Smooth muscle cell (in vitro differentiated cells): ENCODE data around the gene FOXRED2. TPM values are rescaled to one million over a fixed set of nuclear protein-coding genes. Genes with fewer than 3 reads are reported as not detected.

Source experiments
- DNase-seq: peaks from one replicate; lab custom pipeline; 2025; ENCODE audit not compliant: unreplicated experiment; lab: John Stamatoyannopoulos, UW
- H2AFZ ChIP-seq: fragments of 200-600 bp; sonication (generic); 2 replicates; pipeline ENCODE4 v1.6.0; 2016; ENCODE audit warnings: antibody characterized with exemption, low read depth, mild to moderate bottlenecking
- H3F3A ChIP-seq: fragments of 200-600 bp; sonication (generic); 2 replicates; pipeline ENCODE4 v1.6.0; 2017; ENCODE audit warnings: antibody characterized with exemption, low read depth
- H3K27ac ChIP-seq: fragments of 200-600 bp; sonication (generic); 2 replicates; pipeline ENCODE4 v1.5.1; 2016; ENCODE audit warnings: low read depth, mild to moderate bottlenecking
- H3K27me3 ChIP-seq: fragments of 200-600 bp; sonication (generic); 2 replicates; pipeline ENCODE4 v1.6.1; 2016; ENCODE audit warnings: low read depth, mild to moderate bottlenecking
- H3K36me3 ChIP-seq: fragments of 200-600 bp; sonication (generic); 2 replicates; pipeline ENCODE4 v1.5.1; 2016; ENCODE audit warnings: low read depth
- H3K4me1 ChIP-seq: fragments of 200-600 bp; sonication (generic); 2 replicates; pipeline ENCODE4 v1.5.1; 2016; ENCODE audit warnings: low read depth
- H3K4me2 ChIP-seq: fragments of 200-600 bp; sonication (generic); 2 replicates; pipeline ENCODE4 v1.6.0; 2016; ENCODE audit warnings: mild to moderate bottlenecking
- H3K4me3 ChIP-seq: fragments of 200-600 bp; sonication (generic); 2 replicates; pipeline ENCODE4 v1.5.1; 2016; ENCODE audit warnings: mild to moderate bottlenecking
- H3K79me2 ChIP-seq: fragments of 200-600 bp; sonication (generic); 2 replicates; pipeline ENCODE4 v1.6.0; 2016; ENCODE audit warnings: low read depth, mild to moderate bottlenecking
- H3K9ac ChIP-seq: fragments of 200-600 bp; sonication (generic); 2 replicates; pipeline ENCODE4 v1.6.0; 2016; ENCODE audit warnings: low read depth
- H3K9me3 ChIP-seq: fragments of 200-600 bp; sonication (generic); replicated peaks from 2 replicates; pipeline ENCODE4 v1.5.1; 2016; ENCODE audit warnings: low read depth
- H4K20me1 ChIP-seq: fragments of 200-600 bp; sonication (generic); 2 replicates; pipeline ENCODE4 v1.6.0; 2016; ENCODE audit warnings: low read depth
- WGBS: methylation state at CpG from one replicate; pipeline ENCODE4 v1.1.7; 2016; ENCODE audit warnings: low lambda C conversion rate; 5-methylcytosine and 5-hydroxymethylcytosine counted together
- polyA plus RNA-seq: library from polyadenylated mRNA; unstranded; fragments of >200 nt; fragmentation: Nextera tagmentation; extraction: Ambion mirVana; gene quantifications from 2 replicates; pipeline ENCODE4 v1.2.1, GENCODE V29; 2016
- small RNA-seq: library from RNA; depleted of rRNA; stranded (forward); fragments of <200 nt; gene quantifications from one replicate; pipeline ENCODE3, GENCODE V24; 2014
- total RNA-seq: library from RNA; depleted of rRNA; stranded (reverse); fragments of >200 nt; gene quantifications from 2 replicates; pipeline ENCODE4 v1.2.3, GENCODE V29; 2014
- TF ChIP-seq, protein P1 (sequence below): fragments of 200-600 bp; sonication (generic); IDR thresholded peaks from 2 replicates; pipeline ENCODE4 v1.5.1; 2017; ENCODE audit warnings: borderline replicate concordance, mild to moderate bottlenecking, antibody characterized with exemption; ENCODE audit not compliant: insufficient read depth, poor library complexity, severe bottlenecking

Gene FOXRED2
- total and polyA plus RNA-seq, 2 experiments from 2014 or later: 3.1 to 4.2 TPM

DNA sequence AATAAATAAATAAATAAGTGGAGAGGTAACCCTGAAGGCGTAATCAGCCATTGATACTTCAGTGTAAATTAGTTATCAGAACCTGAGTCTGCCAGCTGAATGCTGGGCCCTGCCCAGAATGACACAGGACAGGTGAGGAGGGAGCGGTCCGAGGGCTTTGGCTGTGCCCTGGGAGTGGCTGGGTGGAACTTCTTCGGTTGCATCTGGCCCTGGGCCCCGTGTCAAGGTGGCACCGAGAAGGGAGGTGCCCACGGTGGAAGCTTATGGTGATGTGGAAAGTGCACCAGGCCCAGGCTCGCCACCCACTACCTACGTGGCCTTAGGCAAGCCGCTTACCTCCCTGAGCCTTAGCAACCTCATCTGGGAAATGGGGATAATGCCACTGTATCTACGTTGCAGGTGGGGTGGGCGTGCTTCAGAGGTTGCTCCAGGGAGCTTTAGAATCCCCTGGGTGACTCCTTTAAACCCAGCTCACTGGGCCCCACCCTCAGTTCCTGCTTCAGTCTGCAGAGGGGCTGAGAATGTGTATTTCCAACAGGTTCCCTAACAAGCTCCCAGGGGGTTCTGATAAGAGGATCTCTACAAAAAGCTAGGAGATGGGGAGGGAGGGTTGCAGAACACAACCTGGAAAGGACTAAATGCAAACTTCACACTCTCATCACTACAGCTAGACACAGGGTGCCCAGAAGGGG is 64.2 kb downstream of the FOXRED2 start:
- Histone ChIP-seq H3K27me3 (no peaks in the 10 kb centered on the region), H4K20me1 (no peaks in the 10 kb centered on the region), H3K9me3 (no peaks in the 10 kb centered on the region), H3K9ac (no peak overlapping the region), H3K27ac (no peak overlapping the region), H3K4me2 (no peak overlapping the region), H3K36me3 (no peaks in the 10 kb centered on the region), H3K4me3 (no peak overlapping the region), H3K79me2 (no peaks in the 10 kb centered on the region), H3F3A (peaks cover 16% of the 10 kb centered on the region), H2AFZ (no peak overlapping the region), H3K4me1 (no peaks in the 10 kb centered on the region)
- no peak for DNase-seq
- TF ChIP-seq, protein P1, sequence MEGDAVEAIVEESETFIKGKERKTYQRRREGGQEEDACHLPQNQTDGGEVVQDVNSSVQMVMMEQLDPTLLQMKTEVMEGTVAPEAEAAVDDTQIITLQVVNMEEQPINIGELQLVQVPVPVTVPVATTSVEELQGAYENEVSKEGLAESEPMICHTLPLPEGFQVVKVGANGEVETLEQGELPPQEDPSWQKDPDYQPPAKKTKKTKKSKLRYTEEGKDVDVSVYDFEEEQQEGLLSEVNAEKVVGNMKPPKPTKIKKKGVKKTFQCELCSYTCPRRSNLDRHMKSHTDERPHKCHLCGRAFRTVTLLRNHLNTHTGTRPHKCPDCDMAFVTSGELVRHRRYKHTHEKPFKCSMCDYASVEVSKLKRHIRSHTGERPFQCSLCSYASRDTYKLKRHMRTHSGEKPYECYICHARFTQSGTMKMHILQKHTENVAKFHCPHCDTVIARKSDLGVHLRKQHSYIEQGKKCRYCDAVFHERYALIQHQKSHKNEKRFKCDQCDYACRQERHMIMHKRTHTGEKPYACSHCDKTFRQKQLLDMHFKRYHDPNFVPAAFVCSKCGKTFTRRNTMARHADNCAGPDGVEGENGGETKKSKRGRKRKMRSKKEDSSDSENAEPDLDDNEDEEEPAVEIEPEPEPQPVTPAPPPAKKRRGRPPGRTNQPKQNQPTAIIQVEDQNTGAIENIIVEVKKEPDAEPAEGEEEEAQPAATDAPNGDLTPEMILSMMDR: no peak
- WGBS: 93% methylated on average over 12 of the region's 12 CpGs

DNA sequence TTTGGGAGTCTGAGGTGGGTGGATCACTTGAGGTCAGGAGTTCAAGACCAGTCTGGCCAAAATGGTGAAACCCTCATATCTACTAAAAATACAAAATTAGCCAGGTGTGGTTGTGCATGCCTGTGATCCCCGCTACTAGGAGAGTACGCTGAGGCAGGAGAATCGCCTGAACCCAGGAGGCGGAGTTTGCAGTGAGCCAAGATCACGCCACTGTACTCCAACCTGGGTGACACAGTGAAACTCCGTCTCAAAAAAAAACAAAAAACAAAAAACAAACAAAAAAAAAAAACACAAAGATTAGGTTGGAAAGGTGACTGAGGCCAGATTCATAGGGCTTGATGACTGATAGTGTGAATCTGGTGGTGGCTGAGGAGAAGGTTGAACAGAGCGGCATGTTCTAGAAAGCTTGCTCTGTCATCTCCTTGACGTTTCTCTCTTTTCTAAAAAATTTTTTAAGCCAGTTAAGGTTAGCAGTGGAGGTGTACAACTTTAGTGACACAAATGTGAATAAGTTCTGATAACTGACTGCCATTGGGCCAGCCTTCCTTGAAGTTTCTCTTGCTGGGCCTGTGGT is 66.3 kb downstream of the FOXRED2 start:
- H3K9me3 ChIP-seq: no peaks in the 10 kb centered on the region
- no peak for DNase-seq
- H3K4me1 ChIP-seq: peaks cover 5% of the 10 kb centered on the region
- H3K27me3 ChIP-seq: no peaks in the 10 kb centered on the region
- H2AFZ ChIP-seq: peak overlapping the region; percentile 40
- peak overlapping the region; percentile 27 for H3K9ac ChIP-seq
- peak overlapping the region; percentile 44 for H3K4me2 ChIP-seq
- no peaks in the 10 kb centered on the region for H3K79me2 ChIP-seq
- WGBS: 82% methylated on average over 8 of the region's 8 CpGs
- peak overlapping the region; percentile 90 for H3K27ac ChIP-seq
- H3F3A ChIP-seq: peaks cover 24% of the 10 kb centered on the region
- no peaks in the 10 kb centered on the region for H4K20me1 ChIP-seq
- H3K4me3 ChIP-seq: no peak overlapping the region
- TF ChIP-seq, protein P1: no peak
- H3K36me3 ChIP-seq: no peaks in the 10 kb centered on the region

DNA sequence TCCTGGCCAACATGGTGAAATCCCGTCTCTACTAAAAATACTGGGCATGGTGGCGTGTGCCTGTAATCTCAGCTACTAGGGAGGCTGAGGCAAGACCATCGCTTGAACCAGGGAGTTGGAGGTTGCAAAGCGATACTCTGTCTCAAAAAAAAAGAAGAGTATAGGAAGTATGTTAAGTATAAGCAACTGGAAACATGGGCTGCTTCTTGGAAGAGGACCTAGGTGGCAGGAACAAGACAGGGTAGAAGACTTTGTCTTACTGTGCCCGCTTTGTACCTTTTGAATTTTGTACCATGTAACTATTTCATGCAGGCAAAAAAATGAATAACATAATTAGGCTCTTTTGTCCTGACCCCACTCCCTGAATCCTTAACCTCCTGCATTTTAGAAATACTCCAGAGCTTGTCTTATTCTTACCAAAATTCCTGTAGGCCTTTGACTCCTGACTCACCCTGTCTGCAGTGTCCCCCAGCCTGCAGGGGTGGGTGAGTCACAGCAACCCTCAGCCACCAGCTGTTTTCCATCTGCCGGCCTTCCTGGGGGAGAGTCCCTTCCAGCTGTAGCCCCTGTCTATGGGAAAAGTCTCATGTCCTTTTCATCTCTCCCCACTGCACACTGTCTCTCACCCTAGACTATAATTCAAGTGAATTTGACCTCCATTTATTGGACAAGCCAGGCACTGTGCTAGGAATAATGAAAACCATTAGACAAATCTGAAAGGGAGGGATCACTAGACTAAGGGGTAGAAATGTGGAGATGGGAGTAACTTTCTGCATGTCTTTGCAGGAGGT is 67.2 kb downstream of the FOXRED2 start:
- peak overlapping the region; percentile 90 for H3K27ac ChIP-seq
- no peak overlapping the region for H2AFZ ChIP-seq
- peaks cover 26% of the 10 kb centered on the region for H3F3A ChIP-seq
- peak; percentile 29 for DNase-seq
- WGBS: 62% methylated on average over 6 of the region's 6 CpGs
- H3K4me2 ChIP-seq: peak overlapping the region; percentile 44
- peaks cover 8% of the 10 kb centered on the region for H3K4me1 ChIP-seq
- peak overlapping the region; percentile 28 for H3K9ac ChIP-seq
- no peaks in the 10 kb centered on the region for H3K27me3 ChIP-seq
- no peak overlapping the region for H3K4me3 ChIP-seq
- TF ChIP-seq, protein P1: no peak
- no peaks in the 10 kb centered on the region for H3K36me3 ChIP-seq
- H3K79me2 ChIP-seq: no peaks in the 10 kb centered on the region
- no peaks in the 10 kb centered on the region for H3K9me3 ChIP-seq
- H4K20me1 ChIP-seq: no peaks in the 10 kb centered on the region

Small RNAs within 50 kb of the gene (small RNA-seq; reads per million reads assigned to genes)
- gene RF00019: not detected

Other genes starting within 250 kb of the FOXRED2 start
- gene MYH9, start 119.1 kb downstream of the FOXRED2 start, total RNA-seq: 350 and 378 TPM in 2 replicates
- 361 and 382 TPM in 2 replicates for gene MYH9, start 119.1 kb downstream of the FOXRED2 start, polyA plus RNA-seq
- gene TXN2, start 25.4 kb downstream of the FOXRED2 start, total RNA-seq: 15.1 and 17.0 TPM in 2 replicates
- gene TXN2, start 25.4 kb downstream of the FOXRED2 start, polyA plus RNA-seq: 86.9 and 97.0 TPM in 2 replicates
- 258 and 323 TPM in 2 replicates for gene EIF3D, start 22.1 kb upstream of the FOXRED2 start, total RNA-seq
- gene EIF3D, start 22.1 kb upstream of the FOXRED2 start, polyA plus RNA-seq: 82.7 and 101 TPM in 2 replicates
- not detected in 2 replicates for gene CACNG2, start 196.7 kb upstream of the FOXRED2 start, total RNA-seq
- gene CACNG2, start 196.7 kb upstream of the FOXRED2 start, polyA plus RNA-seq: not detected in 2 replicates